ENCODE measurements around the gene GDF10. TPM values are rescaled to one million over a fixed set of nuclear protein-coding genes. Genes with fewer than 3 reads are reported as not detected.

GDF10 gene
- total and polyA plus RNA-seq, 3 donors from 2014 or later: 17.7 to 47.3 (median 34.4) TPM

- no peaks in the 10 kb centered on the region for H3K36me3 ChIP-seq (ENCODE audit: low read depth, missing control alignments)
- no peak for TF ChIP-seq CTCF (IDR thresholded peaks at IDR 0.05)
- no peak for TF ChIP-seq POLR2A (IDR thresholded peaks at IDR 0.05)
- H3K4me1 ChIP-seq: no peaks in the 10 kb centered on the region
- DNase-seq: no peak
- no peaks in the 10 kb centered on the region for H3K9me3 ChIP-seq
- H3K4me3 ChIP-seq: no peak overlapping the region
- intact Hi-C loops (cut with DNase I; ENCODE audit: low total_unique reads): no loop called here
- H3K27me3 ChIP-seq: no peaks in the 10 kb centered on the region
- H3K27ac ChIP-seq: no peak overlapping the region
- WGBS, 2 donors: 71 to 82% methylated on average over 4 to 5 of the region's 5 CpGs
Measured at GRCh38 chr10:47326306-47326926, 26.4 kb downstream of the GDF10 start.

- Histone ChIP-seq H3K4me3 (no peak overlapping the region), H3K4me1 (no peaks in the 10 kb centered on the region), H3K36me3 (ENCODE audit: low read depth, missing control alignments) (no peaks in the 10 kb centered on the region), H3K9me3 (no peaks in the 10 kb centered on the region), H3K27ac (no peak overlapping the region), H3K27me3 (no peaks in the 10 kb centered on the region)
- intact Hi-C loops (cut with DNase I; ENCODE audit: low total_unique reads): no loop called here
- no peak for DNase-seq
- WGBS, 2 donors: 87 to 89% methylated on average over 11 of the region's 11 CpGs
- TF ChIP-seq POLR2A (IDR thresholded peaks at IDR 0.05) (no peak), CTCF (IDR thresholded peaks at IDR 0.05) (no peak)
Measured at GRCh38 chr10:47326927-47327330, 26.9 kb downstream of the GDF10 start.

GRCh38 chr10:47329855-47330254, 29.9 kb downstream of the GDF10 start:
- no peaks in the 10 kb centered on the region for H3K9me3 ChIP-seq
- H3K36me3 ChIP-seq (ENCODE audit: low read depth, missing control alignments): no peaks in the 10 kb centered on the region
- H3K4me1 ChIP-seq: no peaks in the 10 kb centered on the region
- no peaks in the 10 kb centered on the region for H3K27me3 ChIP-seq
- 91% methylated on average over 4 of the region's 4 CpGs for WGBS, 2 donors
- no peak overlapping the region for H3K4me3 ChIP-seq
- no peak for DNase-seq
- H3K27ac ChIP-seq: no peak overlapping the region
- intact Hi-C loops (cut with DNase I; ENCODE audit: low total_unique reads): no loop called here
- TF ChIP-seq CTCF (IDR thresholded peaks at IDR 0.05) (no peak), POLR2A (IDR thresholded peaks at IDR 0.05) (no peak)

GRCh38 chr10:47330366-47330765, 30.4 kb downstream of the GDF10 start:
- WGBS, 2 donors: 84% methylated on average over 3 of the region's 3 CpGs; no CpG with 5 or more reads in 1 of the 2 donors
- intact Hi-C loops (cut with DNase I; ENCODE audit: low total_unique reads): no loop called here

More at GRCh38 chr10:47330366-47330765, 30.4 kb downstream of the GDF10 start:
- H3K27me3 ChIP-seq: no peaks in the 10 kb centered on the region
- TF ChIP-seq CTCF (IDR thresholded peaks at IDR 0.05): no peak
- TF ChIP-seq POLR2A (IDR thresholded peaks at IDR 0.05): no peak
- H3K4me3 ChIP-seq: no peak overlapping the region
- DNase-seq: no peak
- no peak overlapping the region for H3K27ac ChIP-seq
- H3K9me3 ChIP-seq: no peaks in the 10 kb centered on the region
- no peaks in the 10 kb centered on the region for H3K36me3 ChIP-seq (ENCODE audit: low read depth, missing control alignments)
- no peaks in the 10 kb centered on the region for H3K4me1 ChIP-seq

All from testis (tissue), 3 donors.